ENCODE data around the gene GABRA4. TPM values are rescaled to one million over a fixed set of nuclear protein-coding genes. Genes with fewer than 3 reads are reported as not detected.

Gene GABRA4
- total RNA-seq (2013; cell fraction: nucleolus; rRNA removed): 1.1 and 1.4 TPM in 2 replicates
- 0.65 and 1.1 TPM in 2 replicates for total RNA-seq (2014; rRNA removed)
- total RNA-seq (2014; rRNA removed; fragmentation: Illumina TruSeq; extraction: Trizol): 0.64 and 1.0 TPM in 2 replicates
- 1.1 and 1.4 TPM in 2 replicates for total RNA-seq (2021)
- 0.21 TPM for polyA plus RNA-seq (2011; ENCODE audit: low read depth)
- polyA plus RNA-seq (2011; rRNA removed): 14.6 and 18.9 TPM in 2 replicates
- 8.7 and 11.4 TPM in 2 replicates for polyA plus RNA-seq (2011; cell fraction: cytosol; rRNA removed)
- polyA plus RNA-seq (2011; cell fraction: nucleus; rRNA removed): 12.5 and 13.5 TPM in 2 replicates
- 0.16 and 0.22 TPM in 2 replicates for polyA plus RNA-seq (2012)
- 1.1 and 1.2 TPM in 2 replicates for polyA plus RNA-seq (2014; fragmentation: Illumina TruSeq; extraction: Trizol)
- 1 to 10 TPM; 1.3 to 2.4 TPM for polyA plus RNA-seq (2014; fragmentation: Nextera tagmentation; extraction: Ambion mirVana)
- 0.69 and 1.7 TPM in 2 replicates for polyA plus RNA-seq (2014; rRNA removed)
- polyA plus RNA-seq (2016; fragmentation: Nextera tagmentation; extraction: Ambion mirVana): under 1 TPM; 0.86 to 0.87 TPM
- 19.2 and 21.1 TPM in 2 replicates for polyA minus RNA-seq (2011; rRNA and poly(A)+ RNA removed)
- 4.7 and 7.4 TPM in 2 replicates for polyA minus RNA-seq (2011; cell fraction: cytosol; rRNA and poly(A)+ RNA removed)
- 16.3 and 25.0 TPM in 2 replicates for polyA minus RNA-seq (2011; cell fraction: nucleus; rRNA and poly(A)+ RNA removed)
- percentile 22 among the genes with signal in this experiment for Bru-seq, nascent RNA
- percentile 10 among the genes with signal in this experiment for BruChase-seq, experiment 1, labeled RNA remaining after a 6-hour chase
- BruChase-seq, experiment 2, labeled RNA remaining after a 2-hour chase: percentile 13 among the genes with signal in this experiment
- long read RNA-seq, experiment 1, full-length matches to known transcripts: 18 of 28 reads
- long read RNA-seq, experiment 1, partial matches to known transcripts: 6 of 28 reads
- long read RNA-seq, experiment 1, other reads (novel, unspliced or antisense): 4 of 28 reads
- long read RNA-seq, experiment 2, full-length matches to known transcripts: 176 of 305 reads
- long read RNA-seq, experiment 2, partial matches to known transcripts: 43 of 305 reads
- long read RNA-seq, experiment 2, other reads (novel, unspliced or antisense): 86 of 305 reads

DNA sequence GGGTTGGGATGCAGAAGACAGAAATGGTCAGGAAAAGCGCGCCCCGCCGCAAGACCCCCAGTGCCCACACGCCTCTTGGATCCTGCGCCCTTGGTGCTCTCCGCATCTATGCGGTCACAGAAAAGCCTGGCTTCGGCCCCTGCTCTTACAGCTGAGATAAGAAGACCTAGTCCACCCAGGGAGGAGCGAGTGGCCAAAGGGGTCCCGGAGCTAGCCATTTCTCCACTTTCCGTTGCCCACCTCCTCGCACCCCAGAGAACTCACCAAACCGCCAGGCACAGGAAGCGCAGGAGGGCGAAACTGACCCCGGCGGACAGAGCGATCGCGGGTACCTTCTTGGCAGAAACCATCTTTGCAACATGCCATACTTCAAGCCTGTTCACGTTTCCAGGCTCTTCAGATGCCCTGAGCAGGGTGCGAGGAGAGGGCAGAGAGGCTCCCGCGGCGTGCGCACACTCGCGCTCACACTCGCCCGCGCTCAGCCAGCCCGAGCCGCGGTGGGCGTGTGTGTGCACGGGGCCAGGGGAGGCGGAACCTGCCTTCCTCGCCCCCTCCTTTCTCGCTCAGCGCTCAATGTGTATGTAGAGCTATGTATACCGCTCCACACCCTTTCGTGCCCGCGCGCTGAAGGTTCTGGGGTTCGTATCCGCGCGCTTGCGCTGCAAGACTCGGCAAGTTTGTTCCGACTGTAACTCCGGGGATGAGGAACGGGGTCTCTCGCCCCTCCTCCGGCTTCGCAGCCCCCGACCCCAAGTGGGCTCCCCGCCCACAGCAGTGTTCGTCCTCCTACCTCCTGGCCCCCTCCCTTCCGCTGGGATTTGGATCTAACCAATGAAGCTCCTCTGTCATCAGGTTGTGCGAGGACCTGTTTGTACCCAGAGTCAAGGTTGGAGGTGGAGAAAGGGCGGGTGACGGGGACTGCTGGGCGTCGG lies at the start of gene GABRA4:
GABRA4 (minus strand) TSS at position 507 of the 932 bp plus-strand sequence; CDS start at position 350, 157 bp downstream.
- no peak for FAIRE-seq
- TF ChIP-seq, protein P1, sequence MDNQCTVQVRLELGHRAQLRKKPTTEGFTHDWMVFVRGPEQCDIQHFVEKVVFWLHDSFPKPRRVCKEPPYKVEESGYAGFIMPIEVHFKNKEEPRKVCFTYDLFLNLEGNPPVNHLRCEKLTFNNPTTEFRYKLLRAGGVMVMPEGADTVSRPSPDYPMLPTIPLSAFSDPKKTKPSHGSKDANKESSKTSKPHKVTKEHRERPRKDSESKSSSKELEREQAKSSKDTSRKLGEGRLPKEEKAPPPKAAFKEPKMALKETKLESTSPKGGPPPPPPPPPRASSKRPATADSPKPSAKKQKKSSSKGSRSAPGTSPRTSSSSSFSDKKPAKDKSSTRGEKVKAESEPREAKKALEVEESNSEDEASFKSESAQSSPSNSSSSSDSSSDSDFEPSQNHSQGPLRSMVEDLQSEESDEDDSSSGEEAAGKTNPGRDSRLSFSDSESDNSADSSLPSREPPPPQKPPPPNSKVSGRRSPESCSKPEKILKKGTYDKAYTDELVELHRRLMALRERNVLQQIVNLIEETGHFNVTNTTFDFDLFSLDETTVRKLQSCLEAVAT (IDR thresholded peaks at IDR 0.05): peak; percentile 57; the same call in 1 of the 2 replicates
- TF ChIP-seq, protein P2, sequence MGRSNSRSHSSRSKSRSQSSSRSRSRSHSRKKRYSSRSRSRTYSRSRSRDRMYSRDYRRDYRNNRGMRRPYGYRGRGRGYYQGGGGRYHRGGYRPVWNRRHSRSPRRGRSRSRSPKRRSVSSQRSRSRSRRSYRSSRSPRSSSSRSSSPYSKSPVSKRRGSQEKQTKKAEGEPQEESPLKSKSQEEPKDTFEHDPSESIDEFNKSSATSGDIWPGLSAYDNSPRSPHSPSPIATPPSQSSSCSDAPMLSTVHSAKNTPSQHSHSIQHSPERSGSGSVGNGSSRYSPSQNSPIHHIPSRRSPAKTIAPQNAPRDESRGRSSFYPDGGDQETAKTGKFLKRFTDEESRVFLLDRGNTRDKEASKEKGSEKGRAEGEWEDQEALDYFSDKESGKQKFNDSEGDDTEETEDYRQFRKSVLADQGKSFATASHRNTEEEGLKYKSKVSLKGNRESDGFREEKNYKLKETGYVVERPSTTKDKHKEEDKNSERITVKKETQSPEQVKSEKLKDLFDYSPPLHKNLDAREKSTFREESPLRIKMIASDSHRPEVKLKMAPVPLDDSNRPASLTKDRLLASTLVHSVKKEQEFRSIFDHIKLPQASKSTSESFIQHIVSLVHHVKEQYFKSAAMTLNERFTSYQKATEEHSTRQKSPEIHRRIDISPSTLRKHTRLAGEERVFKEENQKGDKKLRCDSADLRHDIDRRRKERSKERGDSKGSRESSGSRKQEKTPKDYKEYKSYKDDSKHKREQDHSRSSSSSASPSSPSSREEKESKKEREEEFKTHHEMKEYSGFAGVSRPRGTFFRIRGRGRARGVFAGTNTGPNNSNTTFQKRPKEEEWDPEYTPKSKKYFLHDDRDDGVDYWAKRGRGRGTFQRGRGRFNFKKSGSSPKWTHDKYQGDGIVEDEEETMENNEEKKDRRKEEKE (IDR thresholded peaks at IDR 0.05): no peak
- TF ChIP-seq, protein P3, sequence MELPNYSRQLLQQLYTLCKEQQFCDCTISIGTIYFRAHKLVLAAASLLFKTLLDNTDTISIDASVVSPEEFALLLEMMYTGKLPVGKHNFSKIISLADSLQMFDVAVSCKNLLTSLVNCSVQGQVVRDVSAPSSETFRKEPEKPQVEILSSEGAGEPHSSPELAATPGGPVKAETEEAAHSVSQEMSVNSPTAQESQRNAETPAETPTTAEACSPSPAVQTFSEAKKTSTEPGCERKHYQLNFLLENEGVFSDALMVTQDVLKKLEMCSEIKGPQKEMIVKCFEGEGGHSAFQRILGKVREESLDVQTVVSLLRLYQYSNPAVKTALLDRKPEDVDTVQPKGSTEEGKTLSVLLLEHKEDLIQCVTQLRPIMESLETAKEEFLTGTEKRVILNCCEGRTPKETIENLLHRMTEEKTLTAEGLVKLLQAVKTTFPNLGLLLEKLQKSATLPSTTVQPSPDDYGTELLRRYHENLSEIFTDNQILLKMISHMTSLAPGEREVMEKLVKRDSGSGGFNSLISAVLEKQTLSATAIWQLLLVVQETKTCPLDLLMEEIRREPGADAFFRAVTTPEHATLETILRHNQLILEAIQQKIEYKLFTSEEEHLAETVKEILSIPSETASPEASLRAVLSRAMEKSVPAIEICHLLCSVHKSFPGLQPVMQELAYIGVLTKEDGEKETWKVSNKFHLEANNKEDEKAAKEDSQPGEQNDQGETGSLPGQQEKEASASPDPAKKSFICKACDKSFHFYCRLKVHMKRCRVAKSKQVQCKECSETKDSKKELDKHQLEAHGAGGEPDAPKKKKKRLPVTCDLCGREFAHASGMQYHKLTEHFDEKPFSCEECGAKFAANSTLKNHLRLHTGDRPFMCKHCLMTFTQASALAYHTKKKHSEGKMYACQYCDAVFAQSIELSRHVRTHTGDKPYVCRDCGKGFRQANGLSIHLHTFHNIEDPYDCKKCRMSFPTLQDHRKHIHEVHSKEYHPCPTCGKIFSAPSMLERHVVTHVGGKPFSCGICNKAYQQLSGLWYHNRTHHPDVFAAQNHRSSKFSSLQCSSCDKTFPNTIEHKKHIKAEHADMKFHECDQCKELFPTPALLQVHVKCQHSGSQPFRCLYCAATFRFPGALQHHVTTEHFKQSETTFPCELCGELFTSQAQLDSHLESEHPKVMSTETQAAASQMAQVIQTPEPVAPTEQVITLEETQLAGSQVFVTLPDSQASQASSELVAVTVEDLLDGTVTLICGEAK (IDR thresholded peaks at IDR 0.05; ENCODE audit: borderline replicate concordance): no peak
- 0 out of 2 replicates have a peak, but pooled peaks have one; percentile 34 for TF ChIP-seq DPF2 (IDR thresholded peaks at IDR 0.05)
- TF ChIP-seq IKZF1 (conservative IDR thresholded peaks at IDR 0.05): 0 out of 2 replicates have a peak, but pooled peaks have one; percentile 21
- TF ChIP-seq CBX3 (IDR thresholded peaks at IDR 0.05; ENCODE audit: borderline replicate concordance, low read depth): no peak
- TF ChIP-seq ZNF24 (IDR thresholded peaks at IDR 0.05): no peak
- 0 out of 2 replicates have a peak, but pooled peaks have one; percentile 16 for TF ChIP-seq ZSCAN29 (IDR thresholded peaks at IDR 0.05)

More for the DNA sequence above, at the start of gene GABRA4:
- SMC1A ChIA-PET (ENCODE audit: uncharacterized antibody, unreplicated experiment): interaction anchor here (1.3 to 15.2 kb wide), 8 partner anchors 13 to 60 kb away, joined by 3 to 132 read pairs (median 8); no protein-coding TSS in a partner anchor
- H3K79me2 ChIP-seq (ENCODE audit: control insufficient read depth, insufficient read depth, low read length): no peaks in the 10 kb centered on the region
- POLR2A ChIA-PET: interaction anchor here (0.7 to 2.4 kb wide), 5 partner anchors 11 to 17 kb away, joined by 3 to 10 read pairs (median 3); no protein-coding TSS in a partner anchor
- RAD21 ChIA-PET (ENCODE audit: unreplicated experiment): interaction anchor here (0.9 to 3.0 kb wide), 7 partner anchors 11 to 56 kb away, joined by 3 to 14 read pairs (median 6); no protein-coding TSS in a partner anchor
- peak within 1 kb of the TSS; percentile 15; the same call in 1 of the 2 replicates for H2AFZ ChIP-seq (ENCODE audit: control insufficient read depth, low read depth, low read length)
- H3K4me2 ChIP-seq (ENCODE audit: control insufficient read depth, insufficient read depth): peak within 1 kb of the TSS; percentile 1; the same call in 1 of the 2 replicates
- H4K20me1 ChIP-seq (ENCODE audit: control insufficient read depth, insufficient read depth): no peaks in the 10 kb centered on the region
- H3K4me1 ChIP-seq (ENCODE audit: control insufficient read depth, insufficient read depth, low read length): no peaks in the 10 kb centered on the region
- H3K36me3 ChIP-seq (ENCODE audit: control insufficient read depth in 2 of 2, insufficient read depth in 2 of 2, low read length in 1 of 2): no peaks in the 10 kb centered on the region
- DNase-seq (ENCODE audit: low read depth, low spot score): no peak
- ATAC-seq: peak; percentile 71
- in situ Hi-C loops (cut with MboI): no loop called here
- no peak within 1 kb of the TSS for H3K4me3 ChIP-seq
- H3K27me3 ChIP-seq (replicated peaks in 1 of 2; ENCODE audit: control insufficient read depth in 2 of 2, insufficient read depth in 2 of 2, low read length in 1 of 2): peaks cover 6 to 9% of the 10 kb centered on the region in 2 experiments
- H3K9ac ChIP-seq (ENCODE audit: control insufficient read depth, insufficient read depth, low read length): no peak within 1 kb of the TSS
- CTCF ChIA-PET: interaction anchor here (1.2 to 1.5 kb wide), 3 partner anchors 12 to 129 kb away, joined by 3 to 4 read pairs (median 3); no protein-coding TSS in a partner anchor
- no peak within 1 kb of the TSS for H3K27ac ChIP-seq (ENCODE audit: control insufficient read depth, insufficient read depth)
- BruUV-seq (replicated peaks): no TSS peak
- no peaks in the 10 kb centered on the region for H3K9me3 ChIP-seq (replicated peaks; ENCODE audit: control insufficient read depth, insufficient read depth, low read length)
- WGBS (ENCODE audit: insufficient coverage, insufficient replicate concordance, low lambda C conversion rate, missing lambda C conversion rate): 35% methylated on average over 49 of the region's 67 CpGs
- intact Hi-C loops (cut with micrococcal nuclease; ENCODE audit: unreplicated experiment): no loop called here
